ENCODE data around the gene ADGRV1.

ADGRV1 gene

GRCh38 chr5:90548069-90548593, 10.5 kb upstream of the ADGRV1 start:
- peak overlapping the region; percentile 65 for H3K9ac ChIP-seq (ENCODE audit: insufficient read length)
- H3K36me3 ChIP-seq (ENCODE audit: insufficient read depth, low read length), result no peaks in the 10 kb centered on the region
- peak overlapping the region; percentile 74 for H3K4me3 ChIP-seq
- no peak for TF ChIP-seq POLR2AphosphoS5 (IDR thresholded peaks at IDR 0.05; ENCODE audit: borderline replicate concordance, low read depth, low read length)
- no peak for TF ChIP-seq EZH2 (IDR thresholded peaks at IDR 0.05)
- no peak for TF ChIP-seq FOXP2 (optimal IDR thresholded peaks at IDR 0.05; ENCODE audit: control extremely low read depth, extremely low read length, insufficient read depth)
- peak; percentile 39 for DNase-seq (ENCODE audit: low read depth, low spot score)
- peak overlapping the region; percentile 100 for H3K27ac ChIP-seq
- H3K9me3 ChIP-seq (ENCODE audit: low read depth, low read length), result no peaks in the 10 kb centered on the region

GRCh38 chr5:90549223-90549622, 9.4 kb upstream of the ADGRV1 start:
- TF ChIP-seq FOXP2 (optimal IDR thresholded peaks at IDR 0.05; ENCODE audit: control extremely low read depth, extremely low read length, insufficient read depth) (no peak), POLR2AphosphoS5 (IDR thresholded peaks at IDR 0.05; ENCODE audit: borderline replicate concordance, low read depth, low read length) (no peak), EZH2 (IDR thresholded peaks at IDR 0.05) (no peak)
- Histone ChIP-seq H3K9me3 (ENCODE audit: low read depth, low read length) (no peaks in the 10 kb centered on the region), H3K9ac (ENCODE audit: insufficient read length) (no peak overlapping the region), H3K4me3 (no peak overlapping the region), H3K36me3 (ENCODE audit: insufficient read depth, low read length) (no peaks in the 10 kb centered on the region), H3K27ac (no peak overlapping the region)
- no peak for DNase-seq (ENCODE audit: low read depth, low spot score)

- Histone ChIP-seq H3K36me3 (ENCODE audit: insufficient read depth, low read length) (no peaks in the 10 kb centered on the region), H3K9ac (ENCODE audit: insufficient read length) (no peak overlapping the region), H3K4me3 (no peak overlapping the region), H3K27ac (no peak overlapping the region), H3K9me3 (ENCODE audit: low read depth, low read length) (no peaks in the 10 kb centered on the region)
- DNase-seq (ENCODE audit: low read depth, low spot score), result no peak
- TF ChIP-seq FOXP2 (optimal IDR thresholded peaks at IDR 0.05; ENCODE audit: control extremely low read depth, extremely low read length, insufficient read depth) (no peak), POLR2AphosphoS5 (IDR thresholded peaks at IDR 0.05; ENCODE audit: borderline replicate concordance, low read depth, low read length) (no peak), EZH2 (IDR thresholded peaks at IDR 0.05) (no peak)
Measured at GRCh38 chr5:90549729-90550275, 8.8 kb upstream of the ADGRV1 start.

- H3K9me3 ChIP-seq (ENCODE audit: low read depth, low read length), result no peaks in the 10 kb centered on the region
- no peaks in the 10 kb centered on the region for H3K36me3 ChIP-seq (ENCODE audit: insufficient read depth, low read length)
- TF ChIP-seq EZH2 (IDR thresholded peaks at IDR 0.05) (no peak), FOXP2 (optimal IDR thresholded peaks at IDR 0.05; ENCODE audit: control extremely low read depth, extremely low read length, insufficient read depth) (no peak), POLR2AphosphoS5 (IDR thresholded peaks at IDR 0.05; ENCODE audit: borderline replicate concordance, low read depth, low read length) (no peak)
- DNase-seq (ENCODE audit: low read depth, low spot score), result no peak
- no peak overlapping the region for H3K27ac ChIP-seq
- no peak overlapping the region for H3K4me3 ChIP-seq
- H3K9ac ChIP-seq (ENCODE audit: insufficient read length), result no peak overlapping the region
Measured at GRCh38 chr5:90550963-90551362, 7.6 kb upstream of the ADGRV1 start.

- H3K9me3 ChIP-seq (ENCODE audit: low read depth, low read length), result no peaks in the 10 kb centered on the region
Measured at GRCh38 chr5:90551376-90551775, 7.2 kb upstream of the ADGRV1 start.

GRCh38 chr5:90553711-90554110, 4.9 kb upstream of the ADGRV1 start:
- no peaks in the 10 kb centered on the region for H3K9me3 ChIP-seq (ENCODE audit: low read depth, low read length)
- no peak overlapping the region for H3K9ac ChIP-seq (ENCODE audit: insufficient read length)
- no peaks in the 10 kb centered on the region for H3K36me3 ChIP-seq (ENCODE audit: insufficient read depth, low read length)
- H3K27ac ChIP-seq, result no peak overlapping the region
- no peak overlapping the region for H3K4me3 ChIP-seq
- DNase-seq (ENCODE audit: low read depth, low spot score), result no peak
- TF ChIP-seq FOXP2 (optimal IDR thresholded peaks at IDR 0.05; ENCODE audit: control extremely low read depth, extremely low read length, insufficient read depth) (no peak), EZH2 (IDR thresholded peaks at IDR 0.05) (no peak), POLR2AphosphoS5 (IDR thresholded peaks at IDR 0.05; ENCODE audit: borderline replicate concordance, low read depth, low read length) (no peak)

More at GRCh38 chr5:90551376-90551775, 7.2 kb upstream of the ADGRV1 start:
- H3K4me3 ChIP-seq, result no peak overlapping the region
- no peak overlapping the region for H3K9ac ChIP-seq (ENCODE audit: insufficient read length)
- DNase-seq (ENCODE audit: low read depth, low spot score), result no peak
- no peaks in the 10 kb centered on the region for H3K36me3 ChIP-seq (ENCODE audit: insufficient read depth, low read length)
- no peak for TF ChIP-seq POLR2AphosphoS5 (IDR thresholded peaks at IDR 0.05; ENCODE audit: borderline replicate concordance, low read depth, low read length)
- TF ChIP-seq EZH2 (IDR thresholded peaks at IDR 0.05), result no peak
- TF ChIP-seq FOXP2 (optimal IDR thresholded peaks at IDR 0.05; ENCODE audit: control extremely low read depth, extremely low read length, insufficient read depth), result no peak
- no peak overlapping the region for H3K27ac ChIP-seq

GRCh38 chr5:90554358-90555006, 4.1 kb upstream of the ADGRV1 start:
- Histone ChIP-seq H3K36me3 (ENCODE audit: insufficient read depth, low read length) (no peaks in the 10 kb centered on the region), H3K4me3 (no peak overlapping the region), H3K9me3 (ENCODE audit: low read depth, low read length) (no peaks in the 10 kb centered on the region), H3K27ac (no peak overlapping the region), H3K9ac (ENCODE audit: insufficient read length) (no peak overlapping the region)
- DNase-seq (ENCODE audit: low read depth, low spot score), result no peak
- no peak for TF ChIP-seq EZH2 (IDR thresholded peaks at IDR 0.05)
- no peak for TF ChIP-seq POLR2AphosphoS5 (IDR thresholded peaks at IDR 0.05; ENCODE audit: borderline replicate concordance, low read depth, low read length)
- no peak for TF ChIP-seq FOXP2 (optimal IDR thresholded peaks at IDR 0.05; ENCODE audit: control extremely low read depth, extremely low read length, insufficient read depth)

GRCh38 chr5:90555666-90556065, 2.9 kb upstream of the ADGRV1 start:
- Histone ChIP-seq H3K9ac (ENCODE audit: insufficient read length) (no peak overlapping the region), H3K27ac (no peak overlapping the region), H3K36me3 (ENCODE audit: insufficient read depth, low read length) (no peaks in the 10 kb centered on the region), H3K9me3 (ENCODE audit: low read depth, low read length) (no peaks in the 10 kb centered on the region), H3K4me3 (no peak overlapping the region)
- no peak for DNase-seq (ENCODE audit: low read depth, low spot score)
- TF ChIP-seq POLR2AphosphoS5 (IDR thresholded peaks at IDR 0.05; ENCODE audit: borderline replicate concordance, low read depth, low read length), result no peak
- TF ChIP-seq EZH2 (IDR thresholded peaks at IDR 0.05), result no peak
- no peak for TF ChIP-seq FOXP2 (optimal IDR thresholded peaks at IDR 0.05; ENCODE audit: control extremely low read depth, extremely low read length, insufficient read depth)

All from SK-N-MC (cell line).